Transverse colon (tissue), 4 donors: Measurements from ENCODE around the gene HOXC4.

Experiments
- CTCF ChIP-seq, 5 experiments: fragments of 200-600 bp in 3 of 5; fragments of 450-650 bp in 2 of 5; sonication (generic) in 3 of 5; IDR thresholded peaks; 1 replicate in 2 of 5; 2 replicates in 3 of 5; pipeline ENCODE4 v1.5.1; 2016 to 2017; ENCODE audit warnings: antibody characterized with exemption in 5 of 5, inconsistent platforms in 3 of 5, mild to moderate bottlenecking in 2 of 5, moderate library complexity in 1 of 5
- EP300 ChIP-seq: sonication (generic); formaldehyde crosslinking; IDR thresholded peaks from one replicate; pipeline ENCODE4 v1.6.1; 2017; ENCODE audit warnings: antibody characterized with exemption, low read depth
- POLR2A ChIP-seq: fragments of 450-650 bp; IDR thresholded peaks from one replicate; pipeline ENCODE4 v1.6.1; 2016; ENCODE audit warnings: antibody characterized with exemption, mild to moderate bottlenecking, moderate library complexity
- POLR2AphosphoS5 ChIP-seq, 3 donors: sonication (generic); formaldehyde crosslinking; IDR thresholded peaks; one replicate each; pipeline ENCODE4 v1.6.1; 2016; ENCODE audit warnings: antibody characterized with exemption in 3 of 3

GRCh38 chr12:54028314-54029201 lies 25.1 kb upstream of the HOXC4 start, which contains the start of gene HOXC6:
- no peak for TF ChIP-seq POLR2AphosphoS5 (IDR thresholded peaks at IDR 0.05)
- no peak for TF ChIP-seq CTCF (IDR thresholded peaks at IDR 0.05)
- TF ChIP-seq POLR2A: no peak
- TF ChIP-seq EP300: no peak
